Spleen (tissue), 11 donors: ENCODE results near the gene MEIOC. TPM values are rescaled to one million over a fixed set of nuclear protein-coding genes. Genes with fewer than 3 reads are reported as not detected.

ENCODE experiments used
- DNase-seq: peaks from one replicate; pipeline ENCODE4 v3.0.0-alpha.2; 2020
- H3K27ac ChIP-seq, 8 donors: fragments of 200-600 bp; sonication (generic) in 7 of 8; 1 replicate in 4 of 8; 2 replicates in 4 of 8; pipeline versions ENCODE4 v1.5.0 to v1.8.0; 2016 to 2021; ENCODE audit warnings: inconsistent platforms in 4 of 8, mild to moderate bottlenecking in 4 of 8, moderate library complexity in 1 of 8
- H3K27me3 ChIP-seq, 7 donors: fragments of 200-600 bp; sonication (generic) in 6 of 7; replicated peaks in 1 of 7; 1 replicate in 4 of 7; 2 replicates in 3 of 7; pipeline versions ENCODE4 v1.5.0 to v1.8.0; 2016 to 2021; ENCODE audit warnings: inconsistent platforms in 3 of 7, mild to moderate bottlenecking in 1 of 7
- H3K36me3 ChIP-seq, 6 donors: fragments of 200-600 bp; sonication (generic) in 5 of 6; 1 replicate in 4 of 6; 2 replicates in 2 of 6; pipeline versions ENCODE4 v1.5.0 to v1.8.0; 2016 to 2021; ENCODE audit warnings: inconsistent platforms in 2 of 6
- H3K4me1 ChIP-seq, 6 donors: fragments of 200-600 bp; sonication (generic) in 5 of 6; 1 replicate in 3 of 6; 2 replicates in 3 of 6; pipeline versions ENCODE4 v1.5.0 to v1.8.0; 2016 to 2021; ENCODE audit warnings: inconsistent platforms in 3 of 6
- H3K4me3 ChIP-seq, 8 donors: fragments of 200-600 bp; sonication (generic) in 7 of 8; 1 replicate in 4 of 8; 2 replicates in 4 of 8; pipeline versions ENCODE4 v1.5.0 to v1.8.0; 2016 to 2021; ENCODE audit warnings: inconsistent platforms in 4 of 8, mild to moderate bottlenecking in 4 of 8, moderate library complexity in 2 of 8
- H3K9me3 ChIP-seq, 8 donors: fragments of 200-600 bp; sonication (generic) in 7 of 8; 1 replicate in 4 of 8; 2 replicates in 4 of 8; pipeline versions ENCODE4 v1.5.0 to v1.8.0; 2016 to 2021; ENCODE audit warnings: inconsistent platforms in 4 of 8
- POLR2A ChIP-seq, 3 donors: fragments of 450-650 bp; IDR thresholded peaks; one replicate each; pipeline ENCODE4 v1.5.1; 2017; ENCODE audit warnings: antibody characterized with exemption in 3 of 3, mild to moderate bottlenecking in 1 of 3
- POLR2AphosphoS5 ChIP-seq, 3 donors: sonication (generic); formaldehyde crosslinking; IDR thresholded peaks; one replicate each; pipeline ENCODE4 v1.5.1; 2017; ENCODE audit warnings: antibody characterized with exemption in 3 of 3
- WGBS, 5 donors: extraction: QIAGEN DNeasy Blood & Tissue Kit in 3 of 5; methylation state at CpG; one replicate each; pipeline versions ENCODE4 v1.1.5 to v1.1.7; 2013 to 2018; 5-methylcytosine and 5-hydroxymethylcytosine counted together
- intact Hi-C: fragments of 100-400 bp; cut with DNase I; formaldehyde crosslinking; loops from one replicate; pipeline ENCODE4 v1.15.0; 2023; ENCODE audit warnings: low total_unique reads
- polyA plus RNA-seq, 3 donors: library from polyadenylated mRNA; stranded (reverse); fragments of 200-250 nt; gene quantifications; one replicate each; pipeline ENCODE4 v1.2.1, GENCODE V29; 2013
- small RNA-seq, 4 donors: library from RNA; depleted of rRNA; stranded (forward); fragments of <200 nt; gene quantifications; one replicate each; pipeline ENCODE3, GENCODE V24; 2016
- total RNA-seq, 7 donors: library from RNA; depleted of rRNA in 3 of 7; stranded (reverse); fragments of >200 nt in 3 of 7; fragmentation: NEBNext Ultra II Directional in 4 of 7; extraction: Animal tissue kit (Norgen Biotek cat#: 25700) in 4 of 7; gene quantifications; one replicate each; pipeline versions ENCODE4 v1.1.0 to v1.2.1, GENCODE V29; 2016 to 2021
- TF ChIP-seq, protein P1 (sequence below), 11 experiments: fragments of 200-600 bp in 7 of 11; fragments of 450-650 bp in 4 of 11; sonication (generic) in 4 of 11; IDR thresholded peaks in 8 of 11; conservative IDR thresholded peaks in 3 of 11; 1 replicate in 7 of 11; 2 replicates in 4 of 11; pipeline versions ENCODE4 v1.4.0 to v1.8.0; 2016 to 2021; ENCODE audit warnings: antibody characterized with exemption in 11 of 11, inconsistent platforms in 4 of 11, mild to moderate bottlenecking in 1 of 11
- donor health status: healthy with polysubstance abuse.
- donor health status: DM: no; HTN: no; CAD: no; lungs with moderate emphysema.
- donor health status: DM: no; HTN: no; CAD: no.
- donor health status: Bipolar disorder and iron deficiency.
- donor health status: healthy.
- donor health status: DM: no; HTN: no; CAD: no.
- donor health status: DM: yes; HTN: yes; CAD: no.

MEIOC gene
- total and polyA plus RNA-seq, 10 donors: 0.04 to 0.17 (median 0.06) TPM; not detected in 7

DNA sequence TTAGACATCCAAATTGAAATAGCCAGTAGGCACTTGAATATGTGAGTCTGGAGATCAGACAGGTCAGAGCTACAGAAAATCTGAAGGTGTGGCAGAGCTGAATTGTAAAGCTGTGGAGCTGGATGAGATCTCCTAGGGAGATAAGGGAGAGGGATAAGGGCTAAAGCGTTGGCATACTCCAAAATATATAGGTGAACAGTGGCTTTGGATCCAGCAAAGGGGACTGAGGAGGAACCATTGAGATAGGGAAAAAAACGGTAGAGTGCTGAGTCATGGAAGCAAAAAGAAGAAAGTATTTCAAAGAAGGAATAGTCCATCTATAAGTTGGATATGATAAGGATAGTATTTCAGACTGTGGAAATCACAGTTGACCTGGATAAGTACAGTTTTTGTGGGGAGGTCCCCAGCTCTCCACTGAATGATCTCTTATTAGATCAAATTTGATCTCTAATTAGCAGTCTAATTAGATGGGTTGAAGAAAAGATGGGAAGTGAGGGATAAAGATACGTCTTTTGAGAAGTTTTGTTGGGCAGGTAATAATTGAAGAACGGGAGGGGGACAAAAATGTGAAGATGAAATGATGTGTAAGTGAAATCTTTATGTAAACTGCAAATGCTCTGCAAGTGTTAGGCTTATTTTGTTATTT, 51.6 kb downstream of the MEIOC start:
- WGBS, 5 donors: 25 to 35% (median 27%) methylated on average over 4 of the region's 4 CpGs
- Histone ChIP-seq H3K36me3 (peaks cover 0 to 6% (median 0%) of the 10 kb centered on the region in 6 donors), H3K4me1 (peaks cover 6 to 26% (median 16%) of the 10 kb centered on the region in 6 donors), H3K27me3 (peaks cover 0 to 11% (median 0%) of the 10 kb centered on the region in 7 donors), H3K9me3 (no peaks in the 10 kb centered on the region), H3K27ac (peak overlapping the region; percentile 55 to 81 (median 70)), H3K4me3 (peak overlapping the region; percentile 64 to 97 (median 90))
- no peak for DNase-seq
- intact Hi-C loops: no loop called here
- no peak for TF ChIP-seq POLR2AphosphoS5 (IDR thresholded peaks at IDR 0.05)
- TF ChIP-seq, protein P1, sequence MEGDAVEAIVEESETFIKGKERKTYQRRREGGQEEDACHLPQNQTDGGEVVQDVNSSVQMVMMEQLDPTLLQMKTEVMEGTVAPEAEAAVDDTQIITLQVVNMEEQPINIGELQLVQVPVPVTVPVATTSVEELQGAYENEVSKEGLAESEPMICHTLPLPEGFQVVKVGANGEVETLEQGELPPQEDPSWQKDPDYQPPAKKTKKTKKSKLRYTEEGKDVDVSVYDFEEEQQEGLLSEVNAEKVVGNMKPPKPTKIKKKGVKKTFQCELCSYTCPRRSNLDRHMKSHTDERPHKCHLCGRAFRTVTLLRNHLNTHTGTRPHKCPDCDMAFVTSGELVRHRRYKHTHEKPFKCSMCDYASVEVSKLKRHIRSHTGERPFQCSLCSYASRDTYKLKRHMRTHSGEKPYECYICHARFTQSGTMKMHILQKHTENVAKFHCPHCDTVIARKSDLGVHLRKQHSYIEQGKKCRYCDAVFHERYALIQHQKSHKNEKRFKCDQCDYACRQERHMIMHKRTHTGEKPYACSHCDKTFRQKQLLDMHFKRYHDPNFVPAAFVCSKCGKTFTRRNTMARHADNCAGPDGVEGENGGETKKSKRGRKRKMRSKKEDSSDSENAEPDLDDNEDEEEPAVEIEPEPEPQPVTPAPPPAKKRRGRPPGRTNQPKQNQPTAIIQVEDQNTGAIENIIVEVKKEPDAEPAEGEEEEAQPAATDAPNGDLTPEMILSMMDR (IDR thresholded peaks at IDR 0.05 in 8 of 11, conservative IDR thresholded peaks at IDR 0.05 in 3 of 11): no peak
- TF ChIP-seq POLR2A (IDR thresholded peaks at IDR 0.05): no peak

DNA sequence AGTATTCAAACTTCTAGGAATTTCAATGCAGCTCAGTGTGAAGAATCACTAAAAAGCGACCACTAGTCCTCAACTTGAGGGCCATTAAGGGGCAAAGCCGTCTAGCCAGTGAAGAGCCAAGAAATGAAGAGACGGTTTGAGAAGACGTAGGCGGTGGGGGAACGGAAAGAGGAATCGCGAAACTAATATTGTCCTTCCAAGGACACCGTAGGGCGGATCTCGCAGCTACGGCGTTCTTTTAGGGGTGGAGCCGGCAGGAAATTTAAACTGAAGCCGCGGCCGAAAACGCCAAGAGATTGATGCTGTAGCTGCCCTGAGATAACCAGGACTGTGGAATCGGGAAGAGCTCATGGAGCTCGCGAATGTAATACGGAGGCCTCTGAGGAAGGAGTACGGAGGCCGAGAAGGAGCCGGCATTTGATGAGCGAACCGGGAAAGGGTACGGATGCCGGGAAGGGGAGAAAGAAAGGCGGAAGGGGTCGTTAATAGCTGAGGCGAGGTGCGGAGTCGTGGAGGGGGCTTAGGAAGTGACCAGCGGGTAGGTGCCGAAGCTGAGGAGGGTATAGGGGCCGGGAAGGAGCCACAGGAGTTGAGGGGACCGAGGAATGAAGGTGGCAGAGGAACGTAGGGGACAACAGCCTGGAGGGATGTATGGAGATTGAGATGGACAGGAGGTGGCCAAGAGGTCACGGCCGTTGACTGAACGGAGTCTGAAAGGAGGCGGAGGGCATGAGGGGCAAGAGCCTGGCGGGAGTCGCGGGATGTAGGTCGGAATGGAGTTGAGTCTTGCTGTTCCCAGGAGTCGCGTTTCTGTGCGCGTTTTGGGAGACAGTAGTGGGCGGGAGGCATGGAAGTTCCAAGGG, 52.4 kb downstream of the MEIOC start, which contains the start of gene DBF4B:
Gene DBF4B, plus strand, starts transcription at position 265 of the 863 bp plus-strand sequence. Its CDS starts 156 bp downstream, at position 421.
- Histone ChIP-seq H3K4me1 (peaks cover 6 to 26% (median 16%) of the 10 kb centered on the region in 6 donors), H3K27me3 (peaks cover 0 to 11% (median 0%) of the 10 kb centered on the region in 7 donors), H3K27ac (peak within 1 kb of the TSS; percentile 55 to 81 (median 70)), H3K4me3 (peak within 1 kb of the TSS; percentile 64 to 97 (median 90)), H3K9me3 (no peaks in the 10 kb centered on the region), H3K36me3 (peaks cover 0 to 11% (median 0%) of the 10 kb centered on the region in 6 donors)
- TF ChIP-seq, protein P1 (IDR thresholded peaks at IDR 0.05 in 8 of 11, conservative IDR thresholded peaks at IDR 0.05 in 3 of 11): peak in 2 of 11 experiments; percentile 5 to 21
- TF ChIP-seq POLR2A (IDR thresholded peaks at IDR 0.05) (no peak), POLR2AphosphoS5 (IDR thresholded peaks at IDR 0.05) (peak in 2 of 3 donors; percentile 74 to 80)
- peak; percentile 90 for DNase-seq
- WGBS, 5 donors: 0 to 1% (median 1%) methylated on average over 52 of the region's 52 CpGs
- intact Hi-C loops: no loop called here

DNA sequence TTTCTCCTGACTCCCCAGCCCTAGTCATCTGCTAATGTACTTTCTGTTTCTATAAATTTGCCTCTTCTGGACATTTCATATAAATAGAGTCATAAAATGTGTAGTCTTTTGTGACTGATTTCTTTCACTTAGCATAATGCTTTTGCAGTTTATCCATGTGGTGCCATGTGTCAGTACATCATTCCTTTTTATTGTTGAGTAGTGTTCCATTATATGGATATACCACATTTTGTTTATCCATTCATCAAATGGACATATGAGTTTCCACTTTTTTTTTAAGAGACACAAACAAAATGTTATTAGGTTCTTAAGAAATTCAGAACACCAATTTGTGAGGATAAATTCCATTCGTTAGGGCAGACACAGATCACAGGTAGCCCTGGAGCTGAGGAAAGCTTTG, 63.2 kb downstream of the MEIOC start:
- Histone ChIP-seq H3K9me3 (no peaks in the 10 kb centered on the region), H3K27ac (no peak overlapping the region), H3K4me1 (no peaks in the 10 kb centered on the region), H3K27me3 (no peaks in the 10 kb centered on the region), H3K4me3 (no peak overlapping the region), H3K36me3 (peaks cover 0 to 71% (median 14%) of the 10 kb centered on the region in 6 donors)
- intact Hi-C loops: no loop called here
- 92 to 100% (median 96%) methylated on average over 1 of the region's 1 CpG for WGBS, 5 donors
- TF ChIP-seq POLR2A (IDR thresholded peaks at IDR 0.05): no peak
- DNase-seq: no peak

DNA sequence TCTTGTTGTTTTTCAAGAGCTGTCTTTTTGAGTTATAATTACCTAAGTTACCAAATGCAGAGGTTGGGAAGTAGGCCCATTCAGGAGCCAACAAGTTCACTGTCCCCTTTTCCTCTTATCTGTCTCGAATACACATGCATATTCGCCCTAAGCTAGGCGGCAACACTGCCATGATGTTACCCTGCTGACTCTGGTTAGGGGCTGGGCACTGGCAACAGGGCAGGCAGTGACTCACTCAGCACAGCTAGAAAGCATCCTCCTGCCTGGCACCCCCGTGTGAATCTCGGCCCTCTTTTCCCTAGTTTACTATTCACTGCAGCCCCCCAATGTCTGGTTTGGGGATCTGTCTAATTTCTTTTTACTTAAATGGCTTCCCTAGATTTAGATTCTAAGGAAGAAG, 66.0 kb downstream of the MEIOC start:
- 91 to 97% (median 96%) methylated on average over 5 of the region's 5 CpGs for WGBS, 5 donors
- TF ChIP-seq, protein P1 (IDR thresholded peaks at IDR 0.05 in 8 of 11, conservative IDR thresholded peaks at IDR 0.05 in 3 of 11): no peak
- TF ChIP-seq POLR2AphosphoS5 (IDR thresholded peaks at IDR 0.05): no peak
- no peak for TF ChIP-seq POLR2A (IDR thresholded peaks at IDR 0.05)
- peaks cover 0 to 90% (median 15%) of the 10 kb centered on the region in 6 donors for H3K36me3 ChIP-seq
- intact Hi-C loops: no loop called here
- no peaks in the 10 kb centered on the region for H3K4me1 ChIP-seq
- H3K27ac ChIP-seq: no peak overlapping the region
- no peaks in the 10 kb centered on the region for H3K9me3 ChIP-seq
- no peak overlapping the region for H3K4me3 ChIP-seq
- H3K27me3 ChIP-seq: no peaks in the 10 kb centered on the region
- DNase-seq: no peak

Small RNA genes lying within 50 kb of the gene (small RNA-seq; reads per million reads assigned to genes)
- 0 reads per million in 4 donors for gene RN7SL819P
- 0 reads per million in 4 donors for gene SMCO4P1

Other genes starting within 250 kb of the MEIOC start
- gene GPATCH8, start 153.1 kb upstream of the MEIOC start, total RNA-seq: 10 to 100 TPM; 48.4 to 66.3 (median 60.5) TPM
- 1 to 10 TPM; 4.8 to 9.1 (median 5.3) TPM for gene GPATCH8, start 153.1 kb upstream of the MEIOC start, polyA plus RNA-seq
- 1 to 10 TPM; 1.2 to 6.0 (median 3.1) TPM for gene FZD2, start 99.0 kb upstream of the MEIOC start, total RNA-seq
- 1 to 10 TPM; 2.0 to 3.8 (median 2.2) TPM for gene FZD2, start 99.0 kb upstream of the MEIOC start, polyA plus RNA-seq
- 10 to 100 TPM; 14.3 to 19.9 (median 18.4) TPM for gene CCDC43, start 33.3 kb downstream of the MEIOC start, total RNA-seq
- 10 to 100 TPM in 2 of 3 donors, 1 to 10 TPM in 1; 9.7 to 13.4 (median 11.5) TPM for gene CCDC43, start 33.3 kb downstream of the MEIOC start, polyA plus RNA-seq
- 10 to 100 TPM in 1 of 7 donors, 1 to 10 TPM in 6; 4.3 to 11.2 (median 7.8) TPM for gene DBF4B, start 52.2 kb downstream of the MEIOC start, total RNA-seq
- gene DBF4B, start 52.2 kb downstream of the MEIOC start, polyA plus RNA-seq: 1 to 10 TPM; 2.0 to 4.7 (median 2.2) TPM
- under 1 TPM in 6 of 7 donors, not detected in 1; 0.10 to 0.79 (median 0.47) TPM for gene ADAM11, start 102.5 kb downstream of the MEIOC start, total RNA-seq
- under 1 TPM; 0.22 to 0.29 (median 0.26) TPM for gene ADAM11, start 102.5 kb downstream of the MEIOC start, polyA plus RNA-seq
- 1 to 10 TPM in 4 of 7 donors, under 1 TPM in 3; 0.43 to 1.8 (median 1.1) TPM for gene GJC1, start 173.8 kb downstream of the MEIOC start, total RNA-seq
- gene GJC1, start 173.8 kb downstream of the MEIOC start, polyA plus RNA-seq: under 1 TPM; 0.41 to 0.86 (median 0.80) TPM
- not detected for gene HIGD1B, start 191.4 kb downstream of the MEIOC start, total RNA-seq
- 1 to 10 TPM in 1 of 3 donors, under 1 TPM in 1, not detected in 1; 0.38 to 1.7 TPM for gene HIGD1B, start 191.4 kb downstream of the MEIOC start, polyA plus RNA-seq
- 100 to 1,000 TPM in 6 of 7 donors, 10 to 100 TPM in 1; 77.4 to 140 (median 104) TPM for gene EFTUD2, start 243.0 kb downstream of the MEIOC start, total RNA-seq
- gene EFTUD2, start 243.0 kb downstream of the MEIOC start, polyA plus RNA-seq: 10 to 100 TPM; 39.0 to 44.0 (median 43.6) TPM